ENCODE data around the gene RBM28. TPM values are rescaled to one million over a fixed set of nuclear protein-coding genes. Genes with fewer than 3 reads are reported as not detected.

Gene RBM28
- total RNA-seq, 4 donors from 2014 or later: 9.0 to 341 (median 34.2) TPM

- H3K27me3 ChIP-seq: peaks cover 55% of the 10 kb centered on the region
- intact Hi-C loops (cut with DNase I; ENCODE audit: low total_unique reads): no loop called here
- peaks cover 0 to 18% (median 16%) of the 10 kb centered on the region in 4 donors for H3K4me1 ChIP-seq
- H3K9me3 ChIP-seq: no peaks in the 10 kb centered on the region
- 92 to 94% methylated on average over 2 of the region's 2 CpGs for WGBS, 2 donors (ENCODE audit: low coverage in 1 of 2)
- H3K36me3 ChIP-seq: no peaks in the 10 kb centered on the region
- in situ Hi-C loops (cut with MboI; ENCODE audit: low pct_ligation_motif_present in 1 of 4, low pct_unique_long_range_greater_than_20kb in 1 of 4, low sequenced_read_pairs in 3 of 4): no loop called here
- DNase-seq: no peak
- no peak overlapping the region for H3K27ac ChIP-seq
- TF ChIP-seq EP300 (IDR thresholded peaks at IDR 0.05; ENCODE audit: low read depth) (no peak), POLR2AphosphoS5 (IDR thresholded peaks at IDR 0.05) (no peak), CTCF (IDR thresholded peaks at IDR 0.05) (no peak), POLR2A (IDR thresholded peaks at IDR 0.05) (no peak)
- H3K4me3 ChIP-seq: no peak overlapping the region
These were observed 13.0 kb upstream of the RBM28 start for GRCh38 chr7:128356546-128357216.

GRCh38 chr7:128353610-128354009 is 9.9 kb upstream of the RBM28 start:
- H3K4me3 ChIP-seq: no peak overlapping the region
- no peaks in the 10 kb centered on the region for H3K36me3 ChIP-seq
- intact Hi-C loops (cut with DNase I; ENCODE audit: low total_unique reads) (no loop called here), in situ Hi-C loops (cut with MboI; ENCODE audit: low pct_ligation_motif_present in 1 of 4, low pct_unique_long_range_greater_than_20kb in 1 of 4, low sequenced_read_pairs in 3 of 4) (no loop called here)
- TF ChIP-seq CTCF (IDR thresholded peaks at IDR 0.05): no peak
- no peak for TF ChIP-seq EP300 (IDR thresholded peaks at IDR 0.05; ENCODE audit: low read depth)
- TF ChIP-seq POLR2A (IDR thresholded peaks at IDR 0.05): no peak
- TF ChIP-seq POLR2AphosphoS5 (IDR thresholded peaks at IDR 0.05): no peak
- DNase-seq: no peak
- peaks cover 55% of the 10 kb centered on the region for H3K27me3 ChIP-seq
- H3K9me3 ChIP-seq: no peaks in the 10 kb centered on the region
- WGBS, 2 donors (ENCODE audit: low coverage in 1 of 2): 94% methylated on average over 1 of the region's 1 CpG; no CpG with 5 or more reads in 1 of the 2 donors
- peaks cover 0 to 10% (median 9%) of the 10 kb centered on the region in 4 donors for H3K4me1 ChIP-seq
- H3K27ac ChIP-seq: no peak overlapping the region

- in situ Hi-C loops (cut with MboI; ENCODE audit: low pct_ligation_motif_present in 1 of 4, low pct_unique_long_range_greater_than_20kb in 1 of 4, low sequenced_read_pairs in 3 of 4): no loop called here
- Histone ChIP-seq H3K4me1 (peaks cover 0 to 10% (median 9%) of the 10 kb centered on the region in 4 donors), H3K27me3 (peaks cover 51% of the 10 kb centered on the region), H3K36me3 (no peaks in the 10 kb centered on the region), H3K27ac (no peak overlapping the region), H3K9me3 (no peaks in the 10 kb centered on the region), H3K4me3 (no peak overlapping the region)
- intact Hi-C loops (cut with DNase I; ENCODE audit: low total_unique reads): no loop called here
- TF ChIP-seq POLR2AphosphoS5 (IDR thresholded peaks at IDR 0.05): no peak
- 87 to 91% methylated on average over 3 of the region's 3 CpGs for WGBS, 2 donors (ENCODE audit: low coverage in 1 of 2)
- DNase-seq: no peak
These were observed 9.5 kb upstream of the RBM28 start for GRCh38 chr7:128353189-128353588.

- Histone ChIP-seq H3K4me1 (peaks cover 0 to 10% (median 9%) of the 10 kb centered on the region in 4 donors), H3K27ac (no peak overlapping the region), H3K4me3 (no peak overlapping the region), H3K27me3 (peaks cover 51% of the 10 kb centered on the region), H3K9me3 (no peaks in the 10 kb centered on the region), H3K36me3 (no peaks in the 10 kb centered on the region)
- in situ Hi-C loops (cut with MboI; ENCODE audit: low pct_ligation_motif_present in 1 of 4, low pct_unique_long_range_greater_than_20kb in 1 of 4, low sequenced_read_pairs in 3 of 4) (no loop called here), intact Hi-C loops (cut with DNase I; ENCODE audit: low total_unique reads) (no loop called here)
- no peak for DNase-seq
- no peak for TF ChIP-seq CTCF (IDR thresholded peaks at IDR 0.05)
- TF ChIP-seq POLR2AphosphoS5 (IDR thresholded peaks at IDR 0.05): no peak
- no peak for TF ChIP-seq EP300 (IDR thresholded peaks at IDR 0.05; ENCODE audit: low read depth)
- TF ChIP-seq POLR2A (IDR thresholded peaks at IDR 0.05): no peak
- WGBS, 2 donors (ENCODE audit: low coverage in 1 of 2): 75 to 78% methylated on average over 7 to 8 of the region's 8 CpGs
These were observed 8.9 kb upstream of the RBM28 start for GRCh38 chr7:128352636-128353035.

Data from transverse colon (tissue), 4 donors.